GM12865 (cell line): Measurements from ENCODE around the gene PDE4D.

ENCODE experiments used
- DNase-seq: peaks from one replicate; pipeline ENCODE4 v3.0.0; 2010; ENCODE audit warnings: low read depth
- H3K4me3 ChIP-seq: 2 replicates; pipeline ENCODE4 v1.5.1; 2011; ENCODE audit warnings: mild to moderate bottlenecking, low read depth, low read length, control low read depth
- TF ChIP-seq, protein P1 (sequence below): IDR thresholded peaks from 2 replicates; pipeline ENCODE4 v1.5.1; 2011; ENCODE audit warnings: low read length, control low read depth, low read depth, inconsistent platforms; ENCODE audit not compliant: insufficient read depth; ENCODE audit errors: missing control alignments

The PDE4D gene

DNA sequence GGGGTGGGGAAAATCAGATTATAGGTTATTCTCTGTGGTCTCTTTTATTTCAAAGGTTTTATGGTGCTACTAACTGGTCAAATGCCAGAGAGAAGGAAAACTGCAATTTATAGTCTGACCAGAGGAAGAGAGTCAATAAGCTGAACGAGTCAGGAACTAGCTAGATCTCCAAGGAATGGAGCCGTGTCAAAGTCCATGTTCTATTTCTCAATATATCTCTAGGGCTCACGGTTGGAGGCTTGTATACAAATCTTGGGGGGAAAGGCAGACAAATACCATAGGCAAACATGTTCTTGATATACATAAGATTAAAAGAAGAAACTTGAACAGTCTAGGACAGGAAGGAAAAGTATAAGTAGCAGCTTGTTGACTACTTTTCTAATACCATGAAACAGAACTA lies 627.1 kb downstream of the PDE4D start:
- no peak overlapping the region for H3K4me3 ChIP-seq
- no peak for DNase-seq

DNA sequence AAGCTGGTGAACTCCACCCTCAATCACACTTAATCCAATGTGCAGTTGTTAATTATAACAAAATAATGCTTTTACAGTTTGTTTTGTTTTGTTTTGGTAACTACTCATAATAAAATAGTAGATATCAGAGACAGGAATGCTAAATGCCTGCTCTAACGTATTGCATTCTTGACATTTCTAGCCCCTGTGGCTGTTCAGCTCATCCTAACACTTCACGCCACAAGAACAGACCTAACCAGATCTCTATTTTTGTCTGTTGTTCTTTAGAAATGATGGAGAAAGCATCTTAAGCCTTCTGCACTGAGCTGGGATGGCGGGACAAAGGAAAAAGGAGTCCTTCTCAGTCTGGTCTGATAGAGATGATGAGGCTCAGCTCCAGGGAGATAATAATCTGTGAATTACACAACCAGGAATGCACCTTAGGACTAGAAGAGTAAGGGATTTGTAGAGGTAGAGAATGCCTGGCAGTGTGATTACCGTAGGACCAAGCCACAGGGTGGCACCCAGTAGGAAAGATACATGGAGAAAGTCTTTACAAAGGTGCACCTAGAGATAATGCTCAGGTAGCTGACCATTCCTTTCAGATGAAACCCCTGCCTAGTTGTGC lies 628.8 kb downstream of the PDE4D start:
- TF ChIP-seq, protein P1, sequence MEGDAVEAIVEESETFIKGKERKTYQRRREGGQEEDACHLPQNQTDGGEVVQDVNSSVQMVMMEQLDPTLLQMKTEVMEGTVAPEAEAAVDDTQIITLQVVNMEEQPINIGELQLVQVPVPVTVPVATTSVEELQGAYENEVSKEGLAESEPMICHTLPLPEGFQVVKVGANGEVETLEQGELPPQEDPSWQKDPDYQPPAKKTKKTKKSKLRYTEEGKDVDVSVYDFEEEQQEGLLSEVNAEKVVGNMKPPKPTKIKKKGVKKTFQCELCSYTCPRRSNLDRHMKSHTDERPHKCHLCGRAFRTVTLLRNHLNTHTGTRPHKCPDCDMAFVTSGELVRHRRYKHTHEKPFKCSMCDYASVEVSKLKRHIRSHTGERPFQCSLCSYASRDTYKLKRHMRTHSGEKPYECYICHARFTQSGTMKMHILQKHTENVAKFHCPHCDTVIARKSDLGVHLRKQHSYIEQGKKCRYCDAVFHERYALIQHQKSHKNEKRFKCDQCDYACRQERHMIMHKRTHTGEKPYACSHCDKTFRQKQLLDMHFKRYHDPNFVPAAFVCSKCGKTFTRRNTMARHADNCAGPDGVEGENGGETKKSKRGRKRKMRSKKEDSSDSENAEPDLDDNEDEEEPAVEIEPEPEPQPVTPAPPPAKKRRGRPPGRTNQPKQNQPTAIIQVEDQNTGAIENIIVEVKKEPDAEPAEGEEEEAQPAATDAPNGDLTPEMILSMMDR, result no peak
- H3K4me3 ChIP-seq, result no peak overlapping the region
- no peak for DNase-seq

More for the DNA sequence above, 627.1 kb downstream of the PDE4D start:
- TF ChIP-seq, protein P1, result no peak

DNA sequence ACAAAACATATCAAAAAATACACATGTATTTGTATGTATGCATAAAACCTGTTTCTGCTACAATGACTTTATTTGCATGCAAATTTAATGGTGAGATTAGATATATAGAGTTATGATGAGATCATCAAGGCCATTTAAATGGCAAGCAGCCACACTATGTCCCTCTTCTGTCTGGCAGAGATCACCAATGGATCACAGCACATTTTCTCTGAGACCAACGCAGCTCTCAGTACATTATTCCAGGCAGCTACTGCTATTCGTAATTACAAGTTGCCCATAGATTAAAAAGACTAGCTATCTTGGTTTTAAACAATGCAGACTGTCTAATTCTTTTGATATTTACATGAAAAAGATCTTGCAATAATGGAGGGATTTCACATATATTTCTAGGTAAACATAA lies 629.5 kb downstream of the PDE4D start:
- no peak for DNase-seq
- TF ChIP-seq, protein P1, result no peak
- H3K4me3 ChIP-seq, result no peak overlapping the region

DNA sequence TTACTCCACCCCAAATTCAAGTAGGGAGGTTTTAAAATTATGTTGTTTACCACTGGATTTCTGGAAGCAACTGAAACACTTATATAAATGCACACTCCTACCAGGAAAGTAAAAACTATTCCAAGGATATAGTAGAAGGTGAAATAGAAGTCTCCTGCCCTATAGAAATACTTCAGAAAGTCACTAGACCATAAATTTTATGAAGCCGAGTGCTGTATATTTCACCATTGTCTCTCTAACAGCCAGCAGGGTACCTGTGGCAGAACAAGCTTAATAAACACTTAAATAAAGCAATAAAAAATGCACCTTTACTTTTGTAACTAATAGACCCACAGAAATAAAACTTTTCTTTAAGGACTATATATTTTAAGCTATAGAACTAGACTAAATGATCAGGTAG lies 631.6 kb downstream of the PDE4D start:
- no peak for DNase-seq
- TF ChIP-seq, protein P1, result no peak

DNA sequence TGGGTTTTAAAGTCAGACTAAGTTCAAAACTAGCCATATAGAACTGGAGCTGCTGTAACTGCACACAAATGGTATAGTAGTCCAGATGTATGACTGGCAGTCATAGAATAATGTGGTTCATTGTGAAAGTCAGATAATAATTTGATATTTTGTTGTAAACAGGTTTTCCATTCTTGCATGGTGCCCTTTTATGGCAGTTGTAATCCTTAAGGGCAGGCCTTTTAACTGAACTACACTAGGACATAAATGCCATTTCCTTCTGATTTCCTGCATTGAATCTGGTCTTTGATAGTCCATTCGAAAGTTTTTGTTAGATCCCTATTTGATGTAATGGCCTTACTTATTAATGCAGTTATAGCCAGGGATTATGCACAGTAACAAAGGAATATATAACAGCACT lies 632.6 kb downstream of the PDE4D start:
- TF ChIP-seq, protein P1, result no peak
- H3K4me3 ChIP-seq, result no peak overlapping the region
- DNase-seq, result no peak

More for the DNA sequence above, 631.6 kb downstream of the PDE4D start:
- H3K4me3 ChIP-seq, result no peak overlapping the region

DNA sequence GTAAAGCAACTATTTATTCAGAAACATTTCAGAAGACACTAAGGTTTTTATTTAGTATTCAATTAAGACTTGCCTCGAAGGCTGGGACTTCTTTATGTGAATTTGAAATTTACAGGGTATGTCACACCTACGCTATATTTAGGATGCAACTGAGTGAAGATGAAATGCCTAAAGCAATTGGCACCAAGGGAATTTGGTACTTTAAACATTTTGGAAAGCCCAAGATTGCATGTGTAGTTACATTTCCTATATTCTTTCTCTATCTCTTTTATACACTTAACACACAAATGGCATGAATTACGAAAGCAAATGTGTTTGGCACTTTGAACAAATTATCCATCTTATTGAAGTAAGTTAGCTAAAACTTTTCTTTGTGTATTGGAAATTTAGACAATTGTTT lies 633.3 kb downstream of the PDE4D start:
- TF ChIP-seq, protein P1, result no peak
- no peak overlapping the region for H3K4me3 ChIP-seq
- no peak for DNase-seq

DNA sequence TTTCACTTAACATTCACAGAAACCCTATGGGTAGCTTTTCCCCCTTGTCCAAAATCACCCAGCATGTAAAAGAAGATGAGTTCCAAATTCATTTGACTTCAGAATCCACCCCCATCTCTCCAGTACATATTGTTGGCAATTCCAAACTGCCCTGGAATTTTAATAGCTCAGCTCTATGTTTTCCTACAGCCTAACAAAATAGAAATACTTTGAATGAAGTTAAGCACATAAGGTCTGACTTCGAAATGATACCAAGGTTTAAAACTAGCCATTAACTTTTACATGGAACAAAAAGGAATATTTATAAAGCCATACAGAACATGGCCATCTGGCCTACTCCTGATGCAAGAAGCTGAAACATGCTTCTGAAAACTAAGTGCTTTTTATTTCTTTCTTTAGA lies 634.3 kb downstream of the PDE4D start:
- TF ChIP-seq, protein P1, result no peak
- no peak overlapping the region for H3K4me3 ChIP-seq
- no peak for DNase-seq
